A549 (cell line): ENCODE data around the gene SUN1. TPM values are rescaled to one million over a fixed set of nuclear protein-coding genes. Genes with fewer than 3 reads are reported as not detected.

Experiments used
- ATAC-seq, 2 experiments: fragments of 200-7000 bp in 1 of 2; fragments of >200 bp in 1 of 2; cut with Nextera tagmentation in 1 of 2; cut with Tn5 transposase in 1 of 2; 3 replicates each; pipeline versions ENCODE4 v1.8.0 to v1.9.1; 2018 to 2020; ENCODE audit warnings: mild to moderate bottlenecking in 1 of 2, moderate library complexity in 1 of 2
- CTCF ChIA-PET: fragments of 300-600 bp; sonication (Branson Sonifier 250); formaldehyde crosslinking; extraction: SDS; loops from one replicate; lab custom pipeline; 2021; ENCODE audit warnings: antibody characterized with exemption, inconsistent platforms; lab: Yijun Ruan, JAX
- POLR2A ChIA-PET: fragments of 350-600 bp; formaldehyde crosslinking; extraction: SDS; loops from one replicate; lab custom pipeline; 2021; ENCODE audit warnings: antibody characterized with exemption, inconsistent platforms; lab: Yijun Ruan, JAX
- DNase-seq, 2 experiments: peaks; one replicate each; pipeline versions ENCODE4 v3.0.0 to v3.0.0-alpha.2; 2011 to 2016; ENCODE audit warnings: low read depth in 1 of 2, low spot score in 1 of 2
- FAIRE-seq: peaks from 2 replicates; lab custom pipeline; 2011; peaks lifted over from hg19 to GRCh38; lab: Jason Lieb, UNC
- H3K27ac ChIP-seq, 2 experiments: fragments of >200 bp; sonication (Bioruptor Twin); formaldehyde crosslinking; 3 replicates each; pipeline ENCODE4 v1.5.1; 2016 to 2017
- H3K4me1 ChIP-seq: fragments of >200 bp; sonication (Bioruptor Twin); formaldehyde crosslinking; 3 replicates; pipeline ENCODE4 v1.6.1; 2016
- H3K4me2 ChIP-seq: fragments of >200 bp; sonication (Bioruptor Twin); formaldehyde crosslinking; 3 replicates; pipeline ENCODE4 v1.6.1; 2016
- H3K4me3 ChIP-seq: fragments of >200 bp; sonication (Bioruptor Twin); formaldehyde crosslinking; 3 replicates; pipeline ENCODE4 v1.5.1; 2016
- H3K9me3 ChIP-seq: fragments of >200 bp; sonication (Bioruptor Twin); formaldehyde crosslinking; 3 replicates; pipeline ENCODE4 v1.6.1; 2016
- CBX8 ChIP-seq: fragments of 200-600 bp; sonication (generic); IDR thresholded peaks from 2 replicates; pipeline ENCODE4 v1.6.1; 2016
- CHD2 ChIP-seq: fragments of 150-350 bp; IDR thresholded peaks from 2 replicates; pipeline ENCODE4 v1.6.1; 2014; ENCODE audit warnings: low read length; ENCODE audit not compliant: partially characterized antibody
- CTCF ChIP-seq: fragments of >200 bp; sonication (Bioruptor Twin); formaldehyde crosslinking; IDR thresholded peaks from 3 replicates; pipeline ENCODE4 v1.5.1; 2016
- EP300 ChIP-seq, 2 experiments: fragments of >200 bp; sonication (Bioruptor Twin); formaldehyde crosslinking; IDR thresholded peaks; 2 replicates in 1 of 2; 3 replicates in 1 of 2; pipeline ENCODE4 v1.6.1; 2016 to 2017
- HMGXB4 ChIP-seq: fragments of 250-450 bp; sonication (Bioruptor Pico); IDR thresholded peaks from 2 replicates; pipeline ENCODE4 v1.5.0; 2021; ENCODE audit warnings: mild to moderate bottlenecking, moderate library complexity, borderline replicate concordance
- HOXB5 ChIP-seq: fragments of 250-450 bp; sonication (Bioruptor Pico); IDR thresholded peaks from 2 replicates; pipeline ENCODE4 v1.5.0; 2020; ENCODE audit warnings: mild to moderate bottlenecking, moderate library complexity
- JUN ChIP-seq, 2 experiments: fragments of >200 bp; sonication (Bioruptor Twin); formaldehyde crosslinking; IDR thresholded peaks; 2 replicates in 1 of 2; 3 replicates in 1 of 2; pipeline ENCODE4 v1.6.1; 2016 to 2017
- MYC ChIP-seq: IDR thresholded peaks from 2 replicates; pipeline ENCODE4 v1.6.1; 2012; ENCODE audit warnings: mild to moderate bottlenecking, inconsistent platforms, low read length, improper control_type of control experiment, borderline replicate concordance
- NR3C1 ChIP-seq: fragments of >200 bp; sonication (Bioruptor Twin); formaldehyde crosslinking; IDR thresholded peaks from 3 replicates; pipeline ENCODE4 v1.6.1; 2017
- PHF8 ChIP-seq: fragments of 200-600 bp; sonication (generic); IDR thresholded peaks from 2 replicates; pipeline ENCODE4 v1.6.1; 2016; ENCODE audit warnings: low read depth, mild to moderate bottlenecking, antibody characterized with exemption, moderate library complexity, borderline replicate concordance
- POLR2A ChIP-seq: IDR thresholded peaks from 2 replicates; pipeline ENCODE4 v1.6.1; 2012; ENCODE audit warnings: mild to moderate bottlenecking, low read length
- POLR2AphosphoS2 ChIP-seq: conservative IDR thresholded peaks from 2 replicates; pipeline ENCODE4 v1.6.1; 2012; ENCODE audit warnings: low read length, improper control_type of control experiment, inconsistent platforms
- RAD21 ChIP-seq, 2 experiments: fragments of >200 bp in 1 of 2; sonication (Bioruptor Twin) in 1 of 2; formaldehyde crosslinking in 1 of 2; IDR thresholded peaks in 1 of 2; conservative IDR thresholded peaks in 1 of 2; 2 replicates in 1 of 2; 3 replicates in 1 of 2; pipeline ENCODE4 v1.6.1; 2012 to 2018; ENCODE audit warnings: inconsistent platforms in 1 of 2
- ZC3H11A ChIP-seq: fragments of 450-650 bp; IDR thresholded peaks from 2 replicates; pipeline ENCODE4 v1.6.1; 2014; ENCODE audit warnings: antibody characterized with exemption, mild to moderate bottlenecking
- ZSCAN20 ChIP-seq: fragments of 250-450 bp; sonication (Bioruptor Pico); IDR thresholded peaks from 2 replicates; pipeline ENCODE4 v1.8.0; 2022; ENCODE audit warnings: mild to moderate bottlenecking, moderate library complexity
- WGBS: methylation state at CpG from one replicate; pipeline ENCODE4 v1.1.6; 2017; ENCODE audit errors: missing lambda C conversion rate; 5-methylcytosine and 5-hydroxymethylcytosine counted together
- polyA plus RNA-seq, 4 experiments: library from polyadenylated mRNA; depleted of rRNA in 3 of 4; stranded (reverse); fragments of >200 nt; fragmentation: RNase III in 1 of 4; extraction: RNeasy Plus Mini Kit Qiagen cat#74134 plus additional on column Dnase treatment in 1 of 4; gene quantifications; 2 replicates in 3 of 4; 3 replicates in 1 of 4; pipeline ENCODE4 v1.2.3, GENCODE V29; 2011 to 2017
- TF ChIP-seq, protein P1 (sequence below): IDR thresholded peaks from 2 replicates; pipeline ENCODE4 v1.6.1; 2012

The SUN1 gene
- polyA plus RNA-seq, 2 of the 4 experiments (the other 2 are of a cell fraction) = 60.7 to 130 TPM

- Histone ChIP-seq H3K27ac (no peak overlapping the region), H3K4me2 (no peak overlapping the region), H3K9me3 (no peaks in the 10 kb centered on the region), H3K4me3 (no peak overlapping the region), H3K4me1 (peaks cover 12% of the 10 kb centered on the region)
- TF ChIP-seq POLR2A (no peak), CHD2 (no peak), ZC3H11A (no peak), ZSCAN20 (no peak), POLR2AphosphoS2 (no peak), HOXB5 (CRISPR knock-in tag) (no peak), PHF8 (no peak), EP300 (IDR thresholded peaks at IDR 0.05) (no peak)
- TF ChIP-seq, protein P1, sequence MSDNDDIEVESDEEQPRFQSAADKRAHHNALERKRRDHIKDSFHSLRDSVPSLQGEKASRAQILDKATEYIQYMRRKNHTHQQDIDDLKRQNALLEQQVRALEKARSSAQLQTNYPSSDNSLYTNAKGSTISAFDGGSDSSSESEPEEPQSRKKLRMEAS = no peak
- FAIRE-seq = no peak
- CTCF ChIA-PET = interaction anchor here (0.6 to 3.8 kb wide), 5 partner anchors 42 to 273 kb away, joined by 3 to 40 read pairs (median 8); partner anchors contain the start of gene ADAP1
- ATAC-seq = no peak
- WGBS = 86% methylated on average over 11 of the region's 19 CpGs
- POLR2A ChIA-PET = no interaction called here
- no peak for DNase-seq
These were observed 78.7 kb downstream of the SUN1 start for GRCh38 chr7:910931-911431.

- Histone ChIP-seq H3K4me3 (no peak overlapping the region), H3K4me2 (no peak overlapping the region), H3K27ac (no peak overlapping the region), H3K4me1 (peaks cover 17% of the 10 kb centered on the region), H3K9me3 (no peaks in the 10 kb centered on the region)
- WGBS = 86% methylated on average over 21 of the region's 41 CpGs
- ATAC-seq = no peak
- no peak for DNase-seq
- ChIA-PET CTCF (interaction anchor here (0.9 to 2.0 kb wide), 3 partner anchors 10 to 590 kb away, joined by 3 to 9 read pairs (median 4); no protein-coding TSS in a partner anchor), POLR2A (no interaction called here)
- no peak for TF ChIP-seq JUN (IDR thresholded peaks at IDR 0.05)
- TF ChIP-seq HMGXB4 (CRISPR knock-in tag) = no peak
- no peak for TF ChIP-seq MYC
- no peak for TF ChIP-seq NR3C1
- TF ChIP-seq CTCF = no peak
- no peak for FAIRE-seq
These were observed 79.7 kb downstream of the SUN1 start for GRCh38 chr7:911791-912480.

DNA sequence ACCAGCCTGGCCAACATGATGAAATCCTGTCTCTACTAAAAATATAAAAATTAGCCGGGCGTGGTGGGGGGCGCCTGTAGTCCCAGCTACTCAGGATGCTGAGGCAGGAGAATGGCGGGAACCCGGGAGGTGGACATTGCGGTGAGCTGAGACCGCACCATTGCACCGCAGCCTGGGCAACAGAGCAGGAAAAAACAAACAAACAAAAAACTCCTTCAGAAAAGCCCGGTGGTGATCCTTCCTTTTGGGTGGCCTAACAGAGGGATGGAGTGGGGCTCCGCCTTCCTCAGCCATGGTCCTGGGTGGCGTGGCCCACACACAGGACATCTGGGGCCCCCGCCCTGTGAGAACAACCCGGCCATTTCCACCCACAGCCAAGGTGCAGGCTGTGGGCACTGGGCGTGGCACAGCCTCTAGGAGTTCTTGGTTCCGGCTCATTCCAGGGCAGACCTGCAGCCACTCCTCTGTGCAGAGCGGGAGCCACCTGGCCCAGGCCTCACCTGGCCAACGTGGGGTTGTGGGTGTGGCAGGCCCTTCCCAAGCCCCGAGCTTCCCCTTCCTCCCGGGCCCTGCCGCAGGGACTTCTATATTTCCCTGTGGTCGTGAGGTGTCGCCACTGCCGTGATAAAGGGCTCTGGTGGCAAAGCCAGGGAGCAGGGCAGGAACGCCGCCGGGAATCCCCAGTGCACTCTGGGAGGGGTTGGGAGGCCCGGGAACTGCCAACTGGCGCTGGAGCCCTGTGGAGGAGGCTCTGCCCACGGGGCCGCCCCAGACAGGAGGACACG, 81.7 kb downstream of the SUN1 start:
- peak overlapping the region in 1 of 2 experiments; percentile 70; a peak in 3 of 6 replicates for H3K27ac ChIP-seq
- no peak overlapping the region for H3K4me3 ChIP-seq
- 0 out of 3 replicates have a peak overlapping the region, but pooled peaks have one; percentile 30 for H3K4me2 ChIP-seq
- ChIA-PET POLR2A (no interaction called here), CTCF (interaction anchor here (1.0 to 2.0 kb wide), 4 partner anchors 9 to 279 kb away, joined by 3 to 9 read pairs (median 4); no protein-coding TSS in a partner anchor)
- no peaks in the 10 kb centered on the region for H3K9me3 ChIP-seq
- WGBS = 65% methylated on average over 17 of the region's 31 CpGs
- ATAC-seq (peak in 1 of 2 experiments; percentile 42; a peak in 3 of 6 replicates), DNase-seq (no peak), FAIRE-seq (no peak)
- peaks cover 17% of the 10 kb centered on the region for H3K4me1 ChIP-seq
- TF ChIP-seq CBX8 (no peak), RAD21 (conservative IDR thresholded peaks at IDR 0.05 in 1 of 2, IDR thresholded peaks at IDR 0.05 in 1 of 2) (peak in 1 of 2 experiments; percentile 46; a peak in 2 of 5 replicates)
